GM18873 (cell line): ENCODE measurements around the gene GPR65.
A peak's percentile ranks its signal among the peaks of the same experiment; 100 is the strongest.
"Not testable (repeated sequence)": the region's sequence is repeated elsewhere in the genome, so short reads cannot be mapped to it uniquely, and the experiment has no call there.

Source experiments
- ATAC-seq: cut with Tn5 transposase; IDR thresholded peaks from one replicate; pipeline ENCODE4 v1.9.1; 2021; ENCODE audit warnings: mild to moderate bottlenecking, moderate library complexity, moderate number of reproducible peaks; ENCODE audit not compliant: unreplicated experiment, low FRiP score

The GPR65 gene

GRCh38 chr14:88003425-88003824 is 1.5 kb upstream of the GPR65 start:
- ATAC-seq = no peak

GRCh38 chr14:88004506-88005036 is 364 bp upstream of the GPR65 start:
- no peak for ATAC-seq

GRCh38 chr14:88005978-88006851 is 1.3 kb downstream of the GPR65 start:
- peak; percentile 89 for ATAC-seq

GRCh38 chr14:88007608-88008007 is 2.7 kb downstream of the GPR65 start:
- ATAC-seq = no peak

GRCh38 chr14:88008039-88008742 is 3.3 kb downstream of the GPR65 start:
- no peak for ATAC-seq

- ATAC-seq = no peak
Measured at GRCh38 chr14:88009486-88009885, 4.6 kb downstream of the GPR65 start.

GRCh38 chr14:88010331-88010730 is 5.4 kb downstream of the GPR65 start:
- no peak for ATAC-seq

GRCh38 chr14:88012495-88012894 is 7.6 kb downstream of the GPR65 start:
- ATAC-seq = no peak

- ATAC-seq = peak; percentile 89
Measured at GRCh38 chr14:88013750-88014349, 8.9 kb downstream of the GPR65 start.

GRCh38 chr14:88016768-88017167 is 11.8 kb downstream of the GPR65 start:
- no peak for ATAC-seq

- no peak for ATAC-seq
Measured at GRCh38 chr14:88017535-88017934, 12.6 kb downstream of the GPR65 start.

GRCh38 chr14:88023658-88024187 is 18.8 kb downstream of the GPR65 start:
- ATAC-seq = no peak

GRCh38 chr14:88024252-88025086 is 19.5 kb downstream of the GPR65 start:
- ATAC-seq = not testable (repeated sequence)

- ATAC-seq = no peak
Measured at GRCh38 chr14:88025313-88025712, 20.4 kb downstream of the GPR65 start.

- ATAC-seq = no peak
Measured at GRCh38 chr14:88026890-88027289, 22.0 kb downstream of the GPR65 start.

GRCh38 chr14:88029500-88029899 is 24.6 kb downstream of the GPR65 start:
- ATAC-seq = no peak

GRCh38 chr14:88030079-88030478 is 25.1 kb downstream of the GPR65 start:
- no peak for ATAC-seq

GRCh38 chr14:88030892-88031291 is 26.0 kb downstream of the GPR65 start:
- no peak for ATAC-seq

GRCh38 chr14:88032373-88032772 is 27.4 kb downstream of the GPR65 start:
- ATAC-seq = no peak

GRCh38 chr14:88034076-88034475 is 29.1 kb downstream of the GPR65 start:
- no peak for ATAC-seq
